Naive thymus-derived CD4-positive, alpha-beta T cell (primary cell): ENCODE measurements around the gene DCTN4. TPM values are rescaled to one million over a fixed set of nuclear protein-coding genes. Genes with fewer than 3 reads are reported as not detected.

Experiments used
- ATAC-seq: fragments of 150-1000 bp; cut with Tn5 transposase; 2 replicates; pipeline ENCODE4 v1.10.0; 2021; ENCODE audit warnings: mild to moderate bottlenecking, moderate library complexity
- CTCF ChIA-PET: fragments of 350-600 bp; sonication (Branson Sonifier 250); formaldehyde crosslinking; loops from one replicate; lab custom pipeline; 2021; ENCODE audit warnings: antibody characterized with exemption; lab: Charles Lee
- POLR2A ChIA-PET: fragments of 350-600 bp; sonication (Branson Sonifier 250); formaldehyde crosslinking; loops from one replicate; lab custom pipeline; 2021; ENCODE audit warnings: antibody characterized with exemption, inconsistent platforms; lab: Charles Lee
- DNase-seq, 9 donors: peaks; one replicate each; pipeline versions ENCODE4 v3.0.0 to v3.0.0-alpha.2; 2020 to 2022; ENCODE audit warnings: mixed read lengths in 1 of 9
- H3K27ac ChIP-seq: one replicate; pipeline ENCODE4 v1.7.0; 2013; ENCODE audit warnings: mild to moderate bottlenecking, low read depth, low read length, moderate library complexity
- H3K27me3 ChIP-seq, 2 donors: one replicate each; pipeline ENCODE4 v1.7.0; 2013; ENCODE audit warnings: low read length in 2 of 2, mild to moderate bottlenecking in 2 of 2, moderate library complexity in 2 of 2; ENCODE audit not compliant: control insufficient read depth in 2 of 2, insufficient read depth in 2 of 2
- H3K36me3 ChIP-seq, 3 experiments: 1 replicate in 2 of 3; 2 replicates in 1 of 3; pipeline ENCODE4 v1.7.0; 2013; ENCODE audit warnings: low read length in 3 of 3, mild to moderate bottlenecking in 3 of 3, moderate library complexity in 1 of 3; ENCODE audit not compliant: insufficient read depth in 3 of 3, control insufficient read depth in 2 of 3
- H3K4me1 ChIP-seq, 2 donors: one replicate each; pipeline ENCODE4 v1.7.0; 2013; ENCODE audit warnings: low read length in 2 of 2, mild to moderate bottlenecking in 2 of 2, moderate library complexity in 1 of 2; ENCODE audit not compliant: control insufficient read depth in 2 of 2, insufficient read depth in 2 of 2
- H3K4me3 ChIP-seq: 2 replicates; pipeline ENCODE4 v1.7.0; 2013; ENCODE audit warnings: mild to moderate bottlenecking, low read length
- H3K9me3 ChIP-seq, 3 experiments: 1 replicate in 2 of 3; 2 replicates in 1 of 3; pipeline ENCODE4 v1.7.0; 2013; ENCODE audit warnings: low read length in 3 of 3; ENCODE audit not compliant: control insufficient read depth in 2 of 3
- H3K27ac Mint-ChIP-seq, 9 donors: one replicate each; pipeline ENCODE4 v1.8.0; 2020 to 2022; ENCODE audit warnings: mixed read lengths in 9 of 9, mild to moderate bottlenecking in 8 of 9, moderate library complexity in 5 of 9, inconsistent platforms in 2 of 9
- H3K27me3 Mint-ChIP-seq, 5 donors: one replicate each; pipeline ENCODE4 v1.8.0; 2021 to 2022; ENCODE audit warnings: mixed read lengths in 5 of 5, mild to moderate bottlenecking in 1 of 5
- H3K36me3 Mint-ChIP-seq, 5 donors: one replicate each; pipeline ENCODE4 v1.8.0; 2020 to 2022; ENCODE audit warnings: mixed read lengths in 5 of 5, mild to moderate bottlenecking in 3 of 5, inconsistent platforms in 1 of 5
- H3K4me1 Mint-ChIP-seq, 7 donors: one replicate each; pipeline ENCODE4 v1.8.0; 2020 to 2022; ENCODE audit warnings: mixed read lengths in 7 of 7, mild to moderate bottlenecking in 3 of 7, inconsistent platforms in 1 of 7
- H3K4me3 Mint-ChIP-seq, 10 donors: one replicate each; pipeline ENCODE4 v1.8.0; 2020 to 2022; ENCODE audit warnings: mild to moderate bottlenecking in 10 of 10, mixed read lengths in 10 of 10, moderate library complexity in 6 of 10, inconsistent platforms in 2 of 10
- H3K9me3 Mint-ChIP-seq, 11 donors: one replicate each; pipeline ENCODE4 v1.8.0; 2020 to 2022; ENCODE audit warnings: mixed read lengths in 11 of 11, mild to moderate bottlenecking in 4 of 11, inconsistent platforms in 1 of 11, moderate library complexity in 1 of 11
- intact Hi-C, 2 donors: fragments of 100-400 bp; cut with micrococcal nuclease; formaldehyde crosslinking; loops; one replicate each; pipeline ENCODE4 v1.15.1; 2023
- polyA plus RNA-seq, 2 donors: library from polyadenylated mRNA; unstranded; fragments of 300-500 nt; fragmentation: Illumina TruSeq; gene quantifications; one replicate each; pipeline ENCODE4 v1.2.3, GENCODE V29; 2021
- total RNA-seq, 6 experiments: library from RNA in 5 of 6; stranded (reverse) in 5 of 6; gene quantifications; 1 replicate in 5 of 6; 2 replicates in 1 of 6; pipeline ENCODE4 v1.2.3 and lab custom pipeline; 2021 to 2026

Gene DCTN4
- total and polyA plus RNA-seq, 7 experiments from 2014 or later = 9.5 to 88.2 (median 46.8) TPM

DNA sequence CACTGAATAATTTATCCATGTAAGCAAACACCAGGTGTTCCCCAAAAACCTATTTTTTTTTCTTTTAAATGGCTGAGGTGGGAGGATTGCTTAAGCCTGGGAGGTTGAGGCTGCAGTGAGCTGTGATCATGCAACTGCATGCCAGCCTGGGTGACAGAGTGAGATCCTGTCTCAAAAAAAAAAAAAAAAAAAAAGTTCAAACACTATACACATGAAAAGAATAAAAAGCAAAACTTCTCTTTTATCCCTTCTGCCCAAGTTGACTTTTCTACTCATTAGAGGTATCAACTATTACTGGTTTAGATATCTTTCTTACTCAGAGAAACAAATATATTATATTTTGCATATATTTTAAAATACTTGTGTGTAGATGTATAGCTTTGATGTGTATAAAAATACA, 17.8 kb downstream of the DCTN4 start:
- no peak overlapping the region for H3K4me3 ChIP-seq
- ChIA-PET POLR2A (interaction anchor here (1.4 to 1.5 kb wide), 2 partner anchors 18 to 40 kb away, joined by 3 to 8 read pairs; partner anchors contain the start of genes DCTN4 and RBM22), CTCF (no interaction called here)
- no peaks in the 10 kb centered on the region for H3K9me3 ChIP-seq
- peaks cover 0 to 11% (median 4%) of the 10 kb centered on the region in 11 donors for H3K9me3 Mint-ChIP-seq
- peaks cover 0 to 4% (median 0%) of the 10 kb centered on the region in 3 experiments for H3K36me3 ChIP-seq
- no peak overlapping the region for H3K27ac ChIP-seq
- peaks cover 19 to 79% (median 45%) of the 10 kb centered on the region in 5 donors for H3K36me3 Mint-ChIP-seq
- peaks cover 56 to 93% (median 82%) of the 10 kb centered on the region in 7 donors for H3K4me1 Mint-ChIP-seq
- H3K27me3 Mint-ChIP-seq = no peaks in the 10 kb centered on the region
- intact Hi-C loops = no loop called here
- H3K27me3 ChIP-seq = no peaks in the 10 kb centered on the region
- peaks cover 0 to 20% of the 10 kb centered on the region in 2 donors for H3K4me1 ChIP-seq
- ATAC-seq (no peak), DNase-seq (peak in 2 of 9 donors; percentile 13 to 24)
- peak overlapping the region in 1 of 9 donors; percentile 82 for H3K27ac Mint-ChIP-seq
- peak overlapping the region in 2 of 10 donors; percentile 8 to 17 for H3K4me3 Mint-ChIP-seq

DNA sequence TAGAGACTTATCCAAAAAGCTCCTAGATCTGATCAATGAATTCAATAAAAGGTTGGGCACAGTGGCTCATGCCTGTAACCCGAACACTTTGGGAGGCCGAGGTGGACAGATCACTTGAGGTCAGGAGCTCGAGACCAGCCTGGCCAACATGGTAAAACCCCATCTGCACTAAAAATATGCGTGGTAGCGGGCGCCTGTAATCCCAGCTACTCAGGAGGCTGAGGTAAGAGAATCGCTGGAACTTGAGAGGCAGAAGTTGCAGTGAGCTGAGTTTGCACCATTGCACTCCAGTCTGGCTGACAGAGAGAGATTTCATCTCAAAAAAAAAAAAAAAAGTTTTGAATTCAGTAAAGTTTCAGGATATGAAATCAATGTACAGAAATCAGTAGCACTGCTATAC, 20.0 kb downstream of the DCTN4 start:
- CTCF ChIA-PET = interaction anchor here (0.7 to 1.1 kb wide), 2 partner anchors 40 to 108 kb away, joined by 3 read pairs; partner anchors contain the start of gene SMIM3
- no peak overlapping the region for H3K4me3 ChIP-seq
- POLR2A ChIA-PET = interaction anchor here (0.8 kb wide), 1 partner anchor 108 kb away, joined by 3 read pairs; no protein-coding TSS in a partner anchor
- DNase-seq (no peak), ATAC-seq (no peak)
- Mint-ChIP-seq H3K27me3 (no peaks in the 10 kb centered on the region), H3K27ac (peak overlapping the region in 4 of 9 donors; percentile 21 to 47 (median 30)), H3K4me1 (peaks cover 55 to 93% (median 83%) of the 10 kb centered on the region in 7 donors), H3K9me3 (peaks cover 0 to 8% (median 3%) of the 10 kb centered on the region in 11 donors), H3K4me3 (peak overlapping the region in 3 of 10 donors; percentile 0 to 26 (median 19)), H3K36me3 (peaks cover 30 to 84% (median 53%) of the 10 kb centered on the region in 5 donors)
- H3K27me3 ChIP-seq = no peaks in the 10 kb centered on the region
- peaks cover 3 to 13% (median 4%) of the 10 kb centered on the region in 3 experiments for H3K36me3 ChIP-seq
- H3K4me1 ChIP-seq = peaks cover 0 to 20% of the 10 kb centered on the region in 2 donors
- no peaks in the 10 kb centered on the region for H3K9me3 ChIP-seq
- intact Hi-C loops = loop anchor here in 1 of 2 donors (5.0 kb wide), 2 partner anchors 37 to 43 kb away; partner anchors contain the start of gene RBM22
- H3K27ac ChIP-seq = no peak overlapping the region

DNA sequence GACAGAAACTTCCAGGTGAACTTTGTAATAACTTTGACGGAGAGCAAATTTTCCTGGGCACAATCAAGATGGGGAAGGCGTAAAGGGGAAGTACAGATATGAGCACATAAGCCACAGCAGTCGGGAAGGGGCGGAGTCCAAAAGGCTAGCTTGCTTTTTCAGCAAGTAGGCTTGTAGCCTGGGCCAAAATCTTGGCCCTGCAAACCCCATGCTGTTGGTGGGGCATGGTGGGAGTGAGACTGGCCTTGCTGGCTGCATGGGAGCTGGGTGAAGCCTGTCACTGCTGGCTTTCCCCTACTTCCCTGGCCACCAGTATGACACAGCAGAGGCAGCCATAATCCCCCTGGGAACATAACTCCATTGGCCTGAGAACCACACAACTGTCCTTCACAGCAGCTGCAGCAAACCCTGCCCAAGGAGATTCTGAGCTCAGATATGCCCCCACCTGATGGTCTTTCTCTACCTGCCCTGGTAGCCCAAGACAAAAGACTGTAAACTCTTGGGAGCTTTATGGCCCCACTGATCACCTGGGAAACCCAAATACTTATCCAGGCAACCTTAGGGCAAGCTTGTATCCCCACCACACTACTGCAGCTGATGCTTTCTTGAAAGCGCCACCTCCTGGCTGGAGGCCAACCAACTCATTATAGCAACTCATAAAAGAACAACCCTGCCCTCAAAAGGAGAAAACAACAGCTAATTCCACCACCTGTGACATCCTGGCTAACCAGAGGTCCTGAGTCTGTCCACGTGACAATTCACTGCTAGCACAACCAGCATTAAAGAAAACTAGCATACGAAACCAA, 24.0 kb downstream of the DCTN4 start:
- Histone ChIP-seq H3K4me1 (peaks cover 0 to 16% of the 10 kb centered on the region in 2 donors), H3K27me3 (no peaks in the 10 kb centered on the region), H3K27ac (no peak overlapping the region), H3K9me3 (no peaks in the 10 kb centered on the region), H3K4me3 (no peak overlapping the region), H3K36me3 (peaks cover 20 to 49% (median 34%) of the 10 kb centered on the region in 3 experiments)
- Mint-ChIP-seq H3K27me3 (no peaks in the 10 kb centered on the region), H3K4me3 (no peak overlapping the region), H3K9me3 (peaks cover 0 to 8% (median 3%) of the 10 kb centered on the region in 11 donors), H3K36me3 (peaks cover 39 to 88% (median 66%) of the 10 kb centered on the region in 5 donors), H3K27ac (peak overlapping the region in 3 of 9 donors; percentile 59 to 74 (median 68)), H3K4me1 (peaks cover 39 to 54% (median 48%) of the 10 kb centered on the region in 7 donors)
- intact Hi-C loops = loop anchor here in 1 of 2 donors (5.0 kb wide), 2 partner anchors 32 to 48 kb away; partner anchors contain the start of gene RBM22
- CTCF ChIA-PET = interaction anchor here (0.6 to 1.0 kb wide), 2 partner anchors 30 to 111 kb away, joined by 3 read pairs; partner anchors contain the start of gene IRGM
- DNase-seq (no peak), ATAC-seq (peak; percentile 84)
- POLR2A ChIA-PET = interaction anchor here (1.1 kb wide), 1 partner anchor 24 kb away, joined by 3 read pairs; the partner anchor contains the start of gene DCTN4

DNA sequence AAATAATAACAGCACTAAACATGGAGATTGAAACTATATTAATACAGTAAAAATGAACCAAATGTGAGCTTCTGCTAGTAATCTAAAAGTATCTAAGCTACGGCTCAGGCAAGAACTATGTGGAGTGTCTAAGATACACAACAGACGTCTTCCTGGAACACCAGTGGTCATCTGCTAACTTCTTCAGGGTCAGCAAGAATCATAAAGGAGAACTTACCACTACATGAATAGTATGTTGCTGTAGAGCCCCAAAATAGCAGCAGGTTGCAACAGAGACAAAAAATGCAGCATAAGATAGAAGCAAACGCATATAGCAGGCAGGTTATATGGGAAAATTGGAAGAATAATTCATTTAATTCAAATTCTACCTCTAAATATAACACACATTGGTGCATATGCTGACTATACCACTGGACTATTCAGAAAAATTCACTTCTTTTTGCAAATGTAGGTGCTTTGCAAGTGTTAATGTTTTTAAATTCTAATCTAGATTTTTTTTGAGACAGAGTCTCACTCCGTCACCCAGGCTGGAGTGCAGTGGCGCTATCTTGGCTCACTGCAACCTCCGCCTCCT, 27.1 kb downstream of the DCTN4 start:
- H3K27me3 Mint-ChIP-seq = no peaks in the 10 kb centered on the region
- DNase-seq (no peak), ATAC-seq (no peak)
- H3K36me3 Mint-ChIP-seq = peaks cover 32 to 74% (median 57%) of the 10 kb centered on the region in 5 donors
- H3K4me3 Mint-ChIP-seq = no peak overlapping the region
- H3K9me3 ChIP-seq = no peaks in the 10 kb centered on the region
- peaks cover 15 to 24% (median 19%) of the 10 kb centered on the region in 7 donors for H3K4me1 Mint-ChIP-seq
- no peak overlapping the region for H3K27ac Mint-ChIP-seq
- no peak overlapping the region for H3K4me3 ChIP-seq
- ChIA-PET POLR2A (no interaction called here), CTCF (no interaction called here)
- H3K9me3 Mint-ChIP-seq = peaks cover 0 to 6% (median 2%) of the 10 kb centered on the region in 11 donors
- H3K36me3 ChIP-seq = peaks cover 29 to 66% (median 46%) of the 10 kb centered on the region in 3 experiments
- no peaks in the 10 kb centered on the region for H3K4me1 ChIP-seq
- no peaks in the 10 kb centered on the region for H3K27me3 ChIP-seq
- no peak overlapping the region for H3K27ac ChIP-seq
- intact Hi-C loops = no loop called here

DNA sequence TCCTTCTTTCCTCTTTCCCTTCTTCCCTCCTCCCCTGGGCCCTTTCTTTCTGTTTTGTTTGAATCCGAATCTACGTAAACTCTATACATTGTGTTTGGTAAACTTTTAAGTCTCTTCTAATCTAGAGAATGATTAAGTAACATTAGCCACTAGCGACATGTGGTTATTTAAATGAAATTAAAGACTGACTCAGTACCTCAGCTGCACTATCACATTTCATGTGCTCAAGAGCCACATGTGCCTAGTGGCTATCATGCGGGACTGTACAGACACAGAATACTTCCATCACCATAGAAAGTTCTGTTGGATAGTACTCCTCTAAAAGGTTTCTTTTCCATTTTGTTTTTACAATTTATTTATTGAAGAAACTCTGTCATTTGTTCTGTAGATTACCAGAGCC, 29.0 kb downstream of the DCTN4 start:
- Histone ChIP-seq H3K4me1 (no peaks in the 10 kb centered on the region), H3K9me3 (no peaks in the 10 kb centered on the region), H3K27me3 (no peaks in the 10 kb centered on the region), H3K27ac (no peak overlapping the region), H3K4me3 (no peak overlapping the region), H3K36me3 (peaks cover 31 to 70% (median 52%) of the 10 kb centered on the region in 3 experiments)
- no peak for DNase-seq
- H3K36me3 Mint-ChIP-seq = peaks cover 21 to 56% (median 41%) of the 10 kb centered on the region in 5 donors
- no peak for ATAC-seq
- intact Hi-C loops = no loop called here
- ChIA-PET CTCF (interaction anchor here (0.7 kb wide), 1 partner anchor 115 kb away, joined by 3 read pairs; no protein-coding TSS in a partner anchor), POLR2A (no interaction called here)
- H3K27ac Mint-ChIP-seq = peak overlapping the region in 1 of 9 donors; percentile 67
- H3K4me3 Mint-ChIP-seq = no peak overlapping the region
- no peaks in the 10 kb centered on the region for H3K27me3 Mint-ChIP-seq
- peaks cover 0 to 2% (median 0%) of the 10 kb centered on the region in 11 donors for H3K9me3 Mint-ChIP-seq
- peaks cover 7 to 9% (median 8%) of the 10 kb centered on the region in 7 donors for H3K4me1 Mint-ChIP-seq

DNA sequence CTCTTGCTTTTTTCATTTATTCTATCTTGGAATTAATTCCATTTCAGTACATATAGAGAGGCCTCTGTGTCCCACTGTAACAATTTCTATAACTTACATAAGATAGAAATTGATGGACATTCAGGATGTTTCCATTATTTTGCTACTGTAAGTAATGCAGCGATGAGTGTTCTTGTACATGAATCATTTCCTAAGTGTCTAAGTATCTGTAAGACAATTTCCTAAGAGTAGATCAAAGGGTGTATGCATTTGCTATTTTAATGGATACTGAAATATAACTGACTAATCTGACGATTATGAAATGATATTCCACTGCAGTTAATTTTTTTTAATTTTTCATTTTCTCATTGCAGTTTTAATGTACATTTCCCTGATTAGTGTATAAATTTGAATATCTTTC, 35.0 kb downstream of the DCTN4 start:
- H3K36me3 Mint-ChIP-seq = peaks cover 13 to 46% (median 27%) of the 10 kb centered on the region in 5 donors
- Histone ChIP-seq H3K9me3 (no peaks in the 10 kb centered on the region), H3K27me3 (no peaks in the 10 kb centered on the region), H3K4me1 (no peaks in the 10 kb centered on the region), H3K27ac (no peak overlapping the region), H3K4me3 (no peak overlapping the region), H3K36me3 (peaks cover 12 to 72% (median 31%) of the 10 kb centered on the region in 3 experiments)
- peaks cover 0 to 2% (median 0%) of the 10 kb centered on the region in 7 donors for H3K4me1 Mint-ChIP-seq
- no peak overlapping the region for H3K4me3 Mint-ChIP-seq
- ChIA-PET CTCF (no interaction called here), POLR2A (no interaction called here)
- DNase-seq = no peak
- no peaks in the 10 kb centered on the region for H3K9me3 Mint-ChIP-seq
- no peaks in the 10 kb centered on the region for H3K27me3 Mint-ChIP-seq
- intact Hi-C loops = no loop called here
- no peak for ATAC-seq
- H3K27ac Mint-ChIP-seq = no peak overlapping the region
